GM23338 (cell line): ENCODE results near the gene MAPRE2. TPM values are rescaled to one million over a fixed set of nuclear protein-coding genes. Genes with fewer than 3 reads are reported as not detected.

Experiments
- ATAC-seq: fragments of 200-7000 bp; cut with Tn5 transposase; 3 replicates; pipeline ENCODE4 v1.9.1; 2020
- DNase-seq: peaks from one replicate; pipeline ENCODE4 v3.0.0-alpha.2; 2015; ENCODE audit warnings: low spot score
- H2AFZ ChIP-seq: fragments of 200-600 bp; sonication (generic); 2 replicates; pipeline ENCODE4 v1.8.0; 2016; ENCODE audit warnings: antibody characterized with exemption, mild to moderate bottlenecking, moderate library complexity
- H3F3A ChIP-seq: fragments of 200-600 bp; sonication (generic); replicated peaks from 2 replicates; pipeline ENCODE4 v1.8.0; 2017; ENCODE audit warnings: antibody characterized with exemption, mixed run types, low read depth
- H3K27ac ChIP-seq: fragments of 200-600 bp; sonication (generic); 2 replicates; pipeline ENCODE4 v1.6.1; 2016; ENCODE audit warnings: low read depth
- H3K27me3 ChIP-seq: fragments of 200-600 bp; sonication (generic); 2 replicates; pipeline ENCODE4 v1.8.0; 2016; ENCODE audit warnings: mild to moderate bottlenecking, mixed run types, moderate library complexity; ENCODE audit not compliant: insufficient read depth
- H3K36me3 ChIP-seq: fragments of 200-600 bp; sonication (generic); 2 replicates; pipeline ENCODE4 v1.8.0; 2016; ENCODE audit warnings: mild to moderate bottlenecking; ENCODE audit not compliant: insufficient read depth
- H3K4me1 ChIP-seq: fragments of 200-600 bp; sonication (generic); 2 replicates; pipeline ENCODE4 v1.8.0; 2016; ENCODE audit warnings: mild to moderate bottlenecking, moderate library complexity; ENCODE audit not compliant: insufficient read depth
- H3K4me2 ChIP-seq: fragments of 200-600 bp; sonication (generic); 2 replicates; pipeline ENCODE4 v1.7.1; 2017; ENCODE audit warnings: mixed run types
- H3K4me3 ChIP-seq: fragments of 200-600 bp; sonication (generic); 2 replicates; pipeline ENCODE4 v1.6.1; 2016; ENCODE audit warnings: mixed run types
- H3K79me2 ChIP-seq: fragments of 200-600 bp; sonication (generic); replicated peaks from 2 replicates; pipeline ENCODE4 v1.8.0; 2017; ENCODE audit warnings: mild to moderate bottlenecking; ENCODE audit not compliant: insufficient read depth
- H3K9me2 ChIP-seq: fragments of 200-600 bp; sonication (generic); 2 replicates; pipeline ENCODE4 v1.8.0; 2017; ENCODE audit not compliant: insufficient read depth
- H4K20me1 ChIP-seq: fragments of 200-600 bp; sonication (generic); replicated peaks from 2 replicates; pipeline ENCODE4 v1.8.0; 2017; ENCODE audit warnings: mild to moderate bottlenecking; ENCODE audit not compliant: insufficient read depth
- H3K27ac Mint-ChIP-seq: 2 replicates; pipeline ENCODE4 v1.8.0; 2020; ENCODE audit warnings: inconsistent platforms, mild to moderate bottlenecking, moderate library complexity, mixed read lengths
- H3K27me3 Mint-ChIP-seq: 3 replicates; pipeline ENCODE4 v1.8.0; 2022; ENCODE audit warnings: low read depth, mild to moderate bottlenecking, moderate library complexity, mixed read lengths, inconsistent platforms; ENCODE audit not compliant: insufficient read depth, poor library complexity
- H3K36me3 Mint-ChIP-seq: 3 replicates; pipeline ENCODE4 v1.8.0; 2021; ENCODE audit warnings: low read depth, mild to moderate bottlenecking, inconsistent platforms, moderate library complexity, mixed read lengths
- H3K4me1 Mint-ChIP-seq: 3 replicates; pipeline ENCODE4 v1.8.0; 2020; ENCODE audit warnings: mild to moderate bottlenecking, inconsistent platforms, mixed read lengths
- H3K4me3 Mint-ChIP-seq: 3 replicates; pipeline ENCODE4 v1.8.0; 2021; ENCODE audit warnings: moderate library complexity, mild to moderate bottlenecking, inconsistent platforms, mixed read lengths
- H3K9me3 Mint-ChIP-seq: 3 replicates; pipeline ENCODE4 v1.8.0; 2020; ENCODE audit warnings: moderate library complexity, mild to moderate bottlenecking, inconsistent platforms, mixed read lengths
- CREB1 ChIP-seq: fragments of 250-450 bp; sonication (Bioruptor Pico); IDR thresholded peaks from 2 replicates; pipeline ENCODE4 v1.5.0; 2020; ENCODE audit warnings: low read depth, mild to moderate bottlenecking, moderate library complexity
- CTCF ChIP-seq, 2 experiments: fragments of 200-600 bp in 1 of 2; sonication (generic) in 1 of 2; conservative IDR thresholded peaks; 2 replicates each; pipeline versions ENCODE4 v1.5.1 to v1.6.1; 2016 to 2017; ENCODE audit warnings: antibody characterized with exemption in 2 of 2, low read depth in 2 of 2, mild to moderate bottlenecking in 2 of 2, moderate library complexity in 1 of 2
- ETS1 ChIP-seq: IDR thresholded peaks from 2 replicates; pipeline ENCODE4 v1.6.1; 2016; ENCODE audit warnings: antibody characterized with exemption
- EZH2 ChIP-seq: fragments of 200-600 bp; sonication (generic); IDR thresholded peaks from one replicate; pipeline ENCODE4 v1.8.0; 2017; ENCODE audit warnings: antibody characterized with exemption, mild to moderate bottlenecking, low read depth; ENCODE audit not compliant: unreplicated experiment
- EZH2phosphoT487 ChIP-seq: fragments of 200-600 bp; sonication (generic); IDR thresholded peaks from one replicate; pipeline ENCODE4 v1.8.1; 2018; ENCODE audit warnings: antibody characterized with exemption; ENCODE audit not compliant: unreplicated experiment
- JUNB ChIP-seq: IDR thresholded peaks from one replicate; pipeline ENCODE4 v1.6.1; 2016; ENCODE audit warnings: antibody characterized with exemption; ENCODE audit not compliant: unreplicated experiment
- NANOG ChIP-seq: IDR thresholded peaks from 2 replicates; pipeline ENCODE4 v1.6.1; 2016; ENCODE audit warnings: antibody characterized with exemption, borderline replicate concordance
- POLR2AphosphoS5 ChIP-seq: IDR thresholded peaks from 2 replicates; pipeline ENCODE4 v1.6.1; 2016; ENCODE audit warnings: antibody characterized with exemption, low read depth
- REST ChIP-seq: IDR thresholded peaks from one replicate; pipeline ENCODE4 v1.6.1; 2018; ENCODE audit warnings: antibody characterized with exemption; ENCODE audit not compliant: unreplicated experiment
- ZNF114 ChIP-seq: fragments of 250-450 bp; sonication (Bioruptor Pico); IDR thresholded peaks from 2 replicates; pipeline ENCODE4 v1.5.0; 2020; ENCODE audit warnings: mild to moderate bottlenecking, moderate library complexity
- ZNF331 ChIP-seq: fragments of 250-450 bp; sonication (Bioruptor Pico); IDR thresholded peaks from 2 replicates; pipeline ENCODE4 v1.5.0; 2020; ENCODE audit warnings: low read depth, mild to moderate bottlenecking, moderate library complexity
- ZNF462 ChIP-seq: fragments of 250-450 bp; sonication (Bioruptor Pico); IDR thresholded peaks from 2 replicates; pipeline ENCODE4 v1.5.0; 2020; ENCODE audit warnings: mild to moderate bottlenecking, moderate library complexity
- polyA plus RNA-seq: library from polyadenylated mRNA; unstranded; fragments of >200 nt; fragmentation: Nextera tagmentation; extraction: Ambion mirVana; gene quantifications from 2 replicates; pipeline ENCODE4 v1.2.1, GENCODE V29; 2016
- total RNA-seq: library from RNA; depleted of rRNA; stranded (reverse); fragments of >200 nt; shearing (Covaris generic); gene quantifications from 2 replicates; pipeline ENCODE4 v1.2.3, GENCODE V29; 2014

Gene MAPRE2
- total and polyA plus RNA-seq, 2 experiments from 2014 or later = 17.8 to 40.4 TPM

GRCh38 chr18:35061336-35061735 lies 20.1 kb downstream of the MAPRE2 start (continued):
- TF ChIP-seq REST = no peak
- TF ChIP-seq POLR2AphosphoS5 = no peak
- no peak for TF ChIP-seq EZH2
- TF ChIP-seq ZNF114 = no peak
- no peak for TF ChIP-seq CTCF (conservative IDR thresholded peaks at IDR 0.05; ENCODE audit: low read depth in 2 of 2)
- TF ChIP-seq ETS1 = no peak
- TF ChIP-seq ZNF331 = no peak

GRCh38 chr18:35061804-35062203 lies 20.6 kb downstream of the MAPRE2 start:
- Histone ChIP-seq H2AFZ (no peak overlapping the region), H4K20me1 (no peaks in the 10 kb centered on the region), H3K4me1 (peaks cover 32% of the 10 kb centered on the region), H3K36me3 (no peaks in the 10 kb centered on the region), H3K79me2 (peaks cover 58% of the 10 kb centered on the region), H3K4me3 (no peak overlapping the region), H3K27me3 (no peaks in the 10 kb centered on the region), H3F3A (no peaks in the 10 kb centered on the region), H3K27ac (no peak overlapping the region; the same call in 1 of the 2 replicates), H3K4me2 (peak overlapping the region; percentile 53; the same call in 1 of the 2 replicates), H3K9me2 (no peaks in the 10 kb centered on the region)
- Mint-ChIP-seq H3K4me1 (peaks cover 29% of the 10 kb centered on the region), H3K27me3 (no peaks in the 10 kb centered on the region), H3K4me3 (no peak overlapping the region), H3K9me3 (no peaks in the 10 kb centered on the region), H3K36me3 (no peaks in the 10 kb centered on the region), H3K27ac (peak overlapping the region; percentile 20)
- ATAC-seq (0 out of 3 replicates have a peak, but pooled peaks have one; percentile 17), DNase-seq (no peak)
- TF ChIP-seq EZH2 (no peak), CREB1 (CRISPR knock-in tag) (no peak), JUNB (no peak), ETS1 (no peak), POLR2AphosphoS5 (no peak), NANOG (no peak), ZNF462 (CRISPR knock-in tag) (no peak), EZH2phosphoT487 (no peak)
